Non-pigmented ciliary epithelial cell (primary cell): ENCODE results near the gene NIPAL4.
A peak's percentile ranks its signal among the peaks of the same experiment; 100 is the strongest.
"Not testable (repeated sequence)": the region's sequence is repeated elsewhere in the genome, so short reads cannot be mapped to it uniquely, and the experiment has no call there.

Source experiments
- DNase-seq: peaks from one replicate; pipeline ENCODE4 v3.0.0-alpha.2; 2010; ENCODE audit warnings: low read depth

The NIPAL4 gene

GRCh38 chr5:157459715-157460599 lies at the start of gene NIPAL4:
Gene NIPAL4 (plus strand): TSS chr5:157460213. CDS start chr5:157460321, 108 bp downstream.
- no peak for DNase-seq

- DNase-seq: no peak
Measured at GRCh38 chr5:157415838-157416237, 44.2 kb upstream of the NIPAL4 start.

GRCh38 chr5:157419521-157419920 lies 40.5 kb upstream of the NIPAL4 start:
- DNase-seq: not testable (repeated sequence)

GRCh38 chr5:157429920-157430319 lies 30.1 kb upstream of the NIPAL4 start:
- DNase-seq: not testable (repeated sequence)

- DNase-seq: peak; percentile 30
Measured at GRCh38 chr5:157431544-157432200, 28.3 kb upstream of the NIPAL4 start.

GRCh38 chr5:157434096-157434495 lies 25.9 kb upstream of the NIPAL4 start:
- DNase-seq: no peak

- DNase-seq: no peak
Measured at GRCh38 chr5:157443041-157443549, 16.9 kb upstream of the NIPAL4 start.

- DNase-seq: no peak
Measured at GRCh38 chr5:157444224-157444623, 15.8 kb upstream of the NIPAL4 start.

- no peak for DNase-seq
Measured at GRCh38 chr5:157445745-157446411, 14.1 kb upstream of the NIPAL4 start.

- DNase-seq: no peak
Measured at GRCh38 chr5:157446412-157446935, 13.5 kb upstream of the NIPAL4 start.

- DNase-seq: no peak
Measured at GRCh38 chr5:157447201-157447637, 12.8 kb upstream of the NIPAL4 start.

GRCh38 chr5:157449011-157449723 lies 10.8 kb upstream of the NIPAL4 start:
- no peak for DNase-seq

GRCh38 chr5:157450024-157450423 lies 10.0 kb upstream of the NIPAL4 start:
- DNase-seq: no peak

GRCh38 chr5:157451806-157452205 lies 8.2 kb upstream of the NIPAL4 start:
- DNase-seq: no peak

GRCh38 chr5:157454273-157454672 lies 5.7 kb upstream of the NIPAL4 start:
- DNase-seq: no peak

- no peak for DNase-seq
Measured at GRCh38 chr5:157455057-157455456, 5.0 kb upstream of the NIPAL4 start.

GRCh38 chr5:157456301-157456700 lies 3.7 kb upstream of the NIPAL4 start:
- no peak for DNase-seq

- no peak for DNase-seq
Measured at GRCh38 chr5:157457391-157457790, 2.6 kb upstream of the NIPAL4 start.

- no peak for DNase-seq
Measured at GRCh38 chr5:157458835-157459234, 1.2 kb upstream of the NIPAL4 start.

GRCh38 chr5:157460921-157461792 lies 1.1 kb downstream of the NIPAL4 start:
- no peak for DNase-seq

- DNase-seq: no peak
Measured at GRCh38 chr5:157463081-157463480, 3.1 kb downstream of the NIPAL4 start.
